ENCODE measurements around the gene FNDC10.

DNA sequence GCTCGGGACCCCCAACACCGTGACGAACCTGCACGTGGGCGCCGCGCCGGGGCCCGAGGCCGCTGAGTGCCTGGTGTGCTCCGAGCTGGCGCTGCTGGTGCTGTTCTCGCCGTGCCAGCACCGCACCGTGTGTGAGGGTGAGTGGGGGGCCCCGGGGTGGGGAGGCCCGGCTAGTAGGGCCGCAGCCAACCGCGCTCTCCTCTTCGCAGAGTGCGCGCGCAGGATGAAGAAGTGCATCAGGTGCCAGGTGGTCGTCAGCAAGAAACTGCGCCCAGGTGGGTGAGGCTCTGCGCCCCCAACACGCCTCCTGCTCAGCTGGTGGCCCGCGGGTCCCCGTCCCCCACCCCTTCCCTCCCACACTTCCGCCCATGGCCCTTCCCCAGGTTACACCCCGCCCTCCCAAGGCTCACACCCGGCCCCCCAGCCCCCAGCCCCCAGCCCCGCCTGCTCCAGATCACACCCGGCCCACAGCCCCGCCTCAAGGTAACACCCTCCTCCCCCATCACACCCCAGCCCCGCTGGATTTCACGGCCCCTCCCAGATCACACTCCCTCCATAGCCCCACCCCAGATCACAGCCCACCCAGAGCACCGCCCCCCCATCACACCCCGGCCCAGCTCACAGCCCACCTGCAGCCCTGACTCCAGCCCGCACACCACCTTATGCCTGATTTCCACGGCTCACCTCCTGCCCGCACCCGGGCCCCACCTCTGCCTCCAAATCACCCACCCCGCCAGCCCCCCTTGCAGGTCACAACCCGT, 29.7 kb upstream of the FNDC10 start:
- TF ChIP-seq BHLHE40 (IDR thresholded peaks at IDR 0.05; ENCODE audit: borderline replicate concordance) (no peak), SUZ12 (IDR thresholded peaks at IDR 0.05) (no peak), SP1 (IDR thresholded peaks at IDR 0.05) (no peak), FOXK2 (IDR thresholded peaks at IDR 0.05) (no peak), ARNT (IDR thresholded peaks at IDR 0.05) (no peak)

All from HEK293T (cell line).